SK-N-MC (cell line): Measurements from ENCODE around the gene SLC35A2.

Experiments
- DNase-seq: peaks from one replicate; pipeline ENCODE4 v3.0.0-alpha.2; 2011; ENCODE audit warnings: low read depth, low spot score
- H3K27ac ChIP-seq: fragments of 200-600 bp; sonication (generic); 2 replicates; pipeline ENCODE4 v1.5.1; 2016; ENCODE audit warnings: mixed run types
- H3K36me3 ChIP-seq: fragments of 200-600 bp; sonication (generic); 2 replicates; pipeline ENCODE4 v1.6.1; 2017; ENCODE audit warnings: antibody characterized with exemption, low read length, mixed read lengths; ENCODE audit not compliant: insufficient read depth
- H3K4me3 ChIP-seq: fragments of 200-600 bp; sonication (generic); 2 replicates; pipeline ENCODE4 v1.5.1; 2016
- H3K9ac ChIP-seq: fragments of 200-600 bp; sonication (generic); 2 replicates; pipeline ENCODE4 v1.8.0; 2017; ENCODE audit warnings: mixed run types, mixed read lengths; ENCODE audit not compliant: insufficient read length
- H3K9me3 ChIP-seq: fragments of 200-600 bp; sonication (generic); 2 replicates; pipeline ENCODE4 v1.6.1; 2017; ENCODE audit warnings: low read depth, mild to moderate bottlenecking, antibody characterized with exemption, low read length, moderate library complexity, mixed read lengths
- EZH2 ChIP-seq: fragments of 200-600 bp; sonication (generic); IDR thresholded peaks from one replicate; pipeline ENCODE4 v1.6.1; 2017; ENCODE audit warnings: antibody characterized with exemption
- FOXP2 ChIP-seq: optimal IDR thresholded peaks from 2 replicates; pipeline ENCODE3; 2011; ENCODE audit warnings: mild to moderate bottlenecking, moderate library complexity; ENCODE audit not compliant: insufficient read depth; ENCODE audit errors: extremely low read length, control extremely low read depth
- POLR2AphosphoS5 ChIP-seq: IDR thresholded peaks from 2 replicates; pipeline ENCODE4 v1.6.1; 2012; ENCODE audit warnings: mild to moderate bottlenecking, low read depth, low read length, borderline replicate concordance

Gene SLC35A2

DNA sequence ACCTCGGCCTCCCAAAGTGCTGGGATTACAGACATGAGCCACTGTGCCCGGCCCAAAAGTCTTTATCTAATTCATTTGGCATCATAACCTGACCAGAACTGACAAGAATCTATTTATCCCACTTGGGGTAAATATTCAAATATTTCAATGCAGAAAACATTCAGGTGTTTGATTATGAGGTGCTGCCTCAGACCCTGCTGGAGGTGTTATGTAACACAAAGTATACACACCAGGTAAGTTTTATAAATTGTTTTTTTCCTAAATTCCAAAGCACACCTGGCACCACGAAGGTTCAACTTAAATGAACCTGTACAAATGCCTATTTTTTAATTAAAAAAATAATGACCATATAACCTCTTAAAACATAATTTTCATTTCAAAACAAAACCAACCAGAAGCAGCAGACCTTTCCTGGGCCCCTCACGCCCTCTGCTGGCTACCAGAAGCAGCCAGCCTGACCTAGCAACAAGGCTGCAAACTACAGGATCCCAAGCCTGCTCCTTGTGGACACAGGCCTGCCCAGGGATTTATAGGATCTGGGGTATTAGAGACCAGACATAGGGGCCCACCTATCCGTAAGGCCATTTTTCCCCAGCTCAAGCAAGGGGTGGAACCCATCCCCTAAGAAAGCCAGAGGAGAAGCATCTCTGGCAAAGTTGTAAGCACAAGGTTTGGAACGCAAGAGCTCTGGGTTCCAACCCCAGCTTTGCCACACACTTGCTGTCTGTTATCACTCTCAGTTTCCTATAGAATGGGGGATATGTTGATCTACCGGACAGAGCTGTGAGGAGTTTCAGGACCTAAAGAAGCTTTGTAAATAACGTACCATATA, 34.3 kb upstream of the SLC35A2 start:
- Histone ChIP-seq H3K9ac (no peak overlapping the region), H3K4me3 (no peak overlapping the region), H3K27ac (no peak overlapping the region), H3K9me3 (no peaks in the 10 kb centered on the region), H3K36me3 (peaks cover 3% of the 10 kb centered on the region; the same call in 1 of the 2 replicates)
- no peak for DNase-seq
- TF ChIP-seq POLR2AphosphoS5, result no peak
- TF ChIP-seq FOXP2, result no peak
- TF ChIP-seq EZH2, result no peak

DNA sequence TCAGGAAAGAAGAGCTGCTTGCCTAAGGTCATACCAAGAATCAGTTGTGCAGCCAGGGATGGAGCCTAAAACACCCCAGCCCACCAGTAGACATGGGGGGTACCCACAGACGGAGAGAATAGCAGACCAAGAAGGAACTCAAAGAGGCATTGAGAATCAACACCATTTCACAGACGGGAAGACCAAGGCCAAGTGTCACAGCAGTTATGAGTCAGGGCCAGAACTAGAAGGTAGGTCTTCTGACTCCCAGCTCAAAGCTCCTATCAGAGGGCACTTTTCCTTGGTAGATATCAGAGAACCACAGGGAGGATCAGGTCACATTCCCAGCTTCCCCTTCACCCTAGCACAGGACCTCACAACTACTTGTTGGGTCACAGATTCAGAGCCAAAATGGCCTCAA, 31.4 kb upstream of the SLC35A2 start:
- Histone ChIP-seq H3K9me3 (no peaks in the 10 kb centered on the region), H3K4me3 (no peak overlapping the region), H3K36me3 (peaks cover 3% of the 10 kb centered on the region; the same call in 1 of the 2 replicates), H3K27ac (no peak overlapping the region), H3K9ac (no peak overlapping the region)
- no peak for TF ChIP-seq EZH2
- no peak for TF ChIP-seq FOXP2
- TF ChIP-seq POLR2AphosphoS5, result no peak
- no peak for DNase-seq

DNA sequence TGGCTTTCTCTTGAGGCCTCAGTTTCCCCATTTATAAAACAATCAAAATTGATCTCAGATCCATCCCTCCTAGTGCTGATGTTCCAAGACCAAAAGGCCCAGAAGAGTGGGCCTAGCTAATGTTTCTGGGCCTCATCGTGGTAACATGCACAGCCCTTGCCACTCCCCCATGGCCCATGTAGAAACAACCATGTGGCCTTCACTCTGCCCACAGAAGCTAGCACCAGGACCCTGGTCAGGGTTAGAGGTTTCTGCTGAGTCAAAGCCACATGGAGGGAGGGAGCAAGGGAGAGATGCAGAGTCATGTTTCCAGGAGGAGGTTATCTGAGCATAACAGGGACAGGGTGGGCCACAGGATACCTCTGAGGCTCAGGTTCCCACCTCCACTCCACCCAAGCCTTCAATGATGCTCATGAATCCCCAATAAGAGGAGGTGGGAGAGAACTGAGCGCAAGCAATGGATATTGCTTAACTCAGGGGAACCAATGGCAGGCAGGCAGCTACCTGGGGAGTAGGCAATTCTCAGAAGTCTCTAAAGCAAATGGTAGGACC, 29.0 kb upstream of the SLC35A2 start:
- Histone ChIP-seq H3K4me3 (no peak overlapping the region), H3K27ac (no peak overlapping the region), H3K9me3 (no peaks in the 10 kb centered on the region), H3K36me3 (peaks cover 3% of the 10 kb centered on the region; the same call in 1 of the 2 replicates), H3K9ac (no peak overlapping the region)
- no peak for DNase-seq
- no peak for TF ChIP-seq EZH2
- no peak for TF ChIP-seq POLR2AphosphoS5
- no peak for TF ChIP-seq FOXP2

DNA sequence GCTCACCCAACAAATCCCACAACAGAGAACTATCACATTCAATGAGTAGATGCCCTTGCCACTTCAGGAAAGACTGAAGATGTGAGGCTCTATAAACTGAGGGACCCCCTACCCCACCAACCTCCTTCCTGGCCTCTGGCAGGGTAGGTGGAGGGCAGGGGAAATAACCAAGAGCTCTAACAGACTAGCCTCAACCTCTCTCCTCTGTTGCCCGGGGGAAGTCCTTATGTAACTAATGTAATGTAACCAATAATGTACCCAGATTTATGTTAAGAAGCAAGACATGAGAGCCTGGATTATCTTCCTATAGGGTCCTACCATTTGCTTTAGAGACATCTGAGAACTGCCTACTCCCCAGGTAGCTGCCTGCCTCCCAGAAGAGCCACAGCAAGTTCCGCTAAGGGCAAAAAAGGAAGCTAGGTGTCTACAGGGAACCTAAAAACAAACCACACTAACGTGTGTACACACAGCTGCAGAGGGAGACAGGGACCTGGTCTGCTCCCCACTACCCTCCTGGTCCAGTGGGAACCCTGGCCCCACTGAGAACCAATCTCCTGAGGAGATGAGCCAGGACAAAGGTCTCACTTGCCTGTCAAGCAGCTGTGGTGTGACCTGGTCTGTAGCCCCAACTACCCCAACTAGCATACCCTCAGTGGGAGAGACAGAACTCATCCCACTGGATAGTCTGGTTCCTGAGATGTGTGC, 28.2 kb upstream of the SLC35A2 start:
- no peak for DNase-seq
- TF ChIP-seq FOXP2 (no peak), POLR2AphosphoS5 (no peak), EZH2 (no peak)
- H3K9me3 ChIP-seq, result no peaks in the 10 kb centered on the region
- no peak overlapping the region for H3K9ac ChIP-seq
- no peak overlapping the region for H3K27ac ChIP-seq
- no peak overlapping the region for H3K4me3 ChIP-seq
- peaks cover 5% of the 10 kb centered on the region for H3K36me3 ChIP-seq

DNA sequence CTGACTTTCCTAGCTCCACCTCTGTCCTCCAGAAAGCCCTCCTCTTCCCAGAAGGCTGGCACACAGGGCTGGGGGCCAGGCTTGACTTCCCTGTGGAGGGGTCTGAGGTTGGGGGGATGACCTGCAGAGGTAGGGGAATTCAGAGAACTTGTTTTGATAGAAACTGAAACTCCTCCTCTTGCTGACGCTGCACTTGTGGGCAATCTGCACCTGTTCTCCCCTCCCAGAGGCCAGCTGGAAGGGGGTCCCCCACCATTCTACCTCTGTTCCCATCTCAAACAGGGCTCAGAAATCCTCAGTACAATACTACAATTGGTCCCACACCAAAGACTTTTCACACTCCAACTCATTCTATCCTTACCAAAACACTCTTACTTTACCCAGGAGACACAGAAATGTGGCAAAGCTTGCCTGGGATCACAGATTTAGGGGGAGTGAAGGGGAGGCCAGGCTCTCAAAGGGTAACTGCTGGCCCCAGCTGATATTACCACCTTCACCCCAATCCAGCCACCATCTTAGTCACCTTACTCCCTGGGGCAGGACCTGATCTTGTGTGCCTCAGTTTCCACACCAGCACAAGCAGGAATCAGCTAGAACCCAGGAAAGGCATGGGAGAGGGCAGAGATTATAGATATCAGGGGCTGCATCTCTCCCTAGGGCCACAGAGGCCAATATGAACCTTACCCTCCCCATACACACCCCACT, 27.4 kb upstream of the SLC35A2 start:
- TF ChIP-seq FOXP2, result no peak
- TF ChIP-seq POLR2AphosphoS5, result no peak
- TF ChIP-seq EZH2, result no peak
- no peak for DNase-seq
- no peak overlapping the region for H3K4me3 ChIP-seq
- H3K9ac ChIP-seq, result no peak overlapping the region
- no peaks in the 10 kb centered on the region for H3K9me3 ChIP-seq
- peaks cover 13% of the 10 kb centered on the region for H3K36me3 ChIP-seq
- H3K27ac ChIP-seq, result no peak overlapping the region

DNA sequence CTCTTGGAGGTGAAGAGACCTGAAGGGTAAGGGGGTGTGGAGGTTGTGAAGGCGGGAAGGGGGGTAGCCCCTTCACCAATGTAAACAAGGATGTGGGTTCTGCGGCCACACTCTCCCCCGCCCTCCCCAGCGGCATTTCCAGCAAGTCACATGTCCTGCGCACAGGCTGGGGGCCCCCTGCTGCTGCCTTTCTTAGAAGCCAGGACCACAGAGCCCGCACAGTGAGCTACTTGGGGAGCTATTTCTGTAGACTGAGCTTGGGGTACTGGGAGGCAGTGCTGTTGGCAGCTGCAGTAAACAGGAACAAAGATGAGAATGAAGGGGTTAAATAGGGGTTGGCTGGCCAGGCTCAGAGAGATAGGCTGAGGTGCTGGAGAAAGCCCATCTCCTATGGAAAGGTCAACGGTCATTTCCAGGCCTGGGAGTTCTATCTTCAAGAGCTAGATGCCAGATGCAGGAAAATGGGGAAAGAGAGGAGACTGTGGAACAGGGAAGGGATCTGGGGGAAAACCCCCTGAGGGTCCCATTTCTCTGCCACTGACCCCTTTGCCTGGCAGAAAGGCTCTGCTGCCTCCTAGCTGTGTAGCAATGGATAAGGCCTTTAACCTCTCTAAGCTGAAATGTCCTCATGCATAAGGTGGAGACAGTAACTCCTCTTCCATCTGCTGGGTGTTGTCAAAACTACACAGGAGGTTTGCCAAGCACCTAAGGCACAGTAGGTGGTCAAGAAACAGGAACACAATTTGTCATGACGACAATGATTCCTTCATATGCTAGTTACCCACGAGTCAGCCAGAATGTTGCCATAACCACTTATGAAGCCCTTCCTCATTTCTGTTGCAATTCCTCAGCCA, 25.8 kb upstream of the SLC35A2 start:
- TF ChIP-seq FOXP2 (no peak), EZH2 (no peak), POLR2AphosphoS5 (no peak)
- Histone ChIP-seq H3K9me3 (no peaks in the 10 kb centered on the region), H3K4me3 (no peak overlapping the region), H3K9ac (no peak overlapping the region), H3K36me3 (peaks cover 20% of the 10 kb centered on the region), H3K27ac (no peak overlapping the region)
- no peak for DNase-seq

DNA sequence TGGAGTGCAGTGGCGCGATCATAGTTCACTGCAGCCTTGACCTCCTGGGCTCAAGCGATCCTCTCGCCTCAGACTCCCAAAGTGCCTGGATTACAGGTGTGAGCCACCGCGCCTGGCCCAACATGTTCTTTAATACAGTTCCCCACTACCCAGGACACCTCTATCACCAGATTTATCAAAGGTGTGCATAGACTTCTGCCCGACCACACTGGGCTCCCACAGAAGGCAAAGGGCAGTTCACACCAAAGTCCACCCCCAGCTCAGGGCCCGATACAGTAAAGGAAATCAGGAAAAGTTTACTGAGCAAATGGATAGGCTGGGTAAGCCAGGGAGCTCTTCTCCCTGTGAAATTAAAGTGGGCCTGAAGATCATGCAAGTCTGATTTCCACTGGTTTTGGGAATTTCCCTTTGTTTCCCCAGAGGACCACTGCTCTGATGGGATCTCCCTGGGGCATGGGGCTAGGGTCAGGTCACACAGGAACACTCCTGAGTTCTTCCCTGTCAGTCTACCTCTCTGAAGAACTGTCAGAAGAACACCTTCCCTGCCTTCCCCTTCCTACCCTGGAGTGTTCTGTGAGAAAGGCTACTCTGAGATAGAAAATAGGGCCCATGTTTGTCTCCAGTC, 25.1 kb upstream of the SLC35A2 start:
- Histone ChIP-seq H3K9me3 (no peaks in the 10 kb centered on the region), H3K9ac (no peak overlapping the region), H3K36me3 (peaks cover 20% of the 10 kb centered on the region), H3K27ac (no peak overlapping the region), H3K4me3 (no peak overlapping the region)
- no peak for DNase-seq
- TF ChIP-seq EZH2 (no peak), FOXP2 (no peak), POLR2AphosphoS5 (no peak)
